Measurements from ENCODE around the gene CLCN2. TPM values are rescaled to one million over a fixed set of nuclear protein-coding genes. Genes with fewer than 3 reads are reported as not detected.

CLCN2 gene
- total and polyA plus RNA-seq, 2 of the 8 experiments (the other 6 are each of a cell fraction or from before 2014, with no cell fraction given), result 13.7 to 16.1 TPM

- TF ChIP-seq CHD7 (IDR thresholded peaks at IDR 0.05; ENCODE audit: insufficient replicate concordance, low read length) (no peak), CEBPB (IDR thresholded peaks at IDR 0.05; ENCODE audit: low read depth, low read length) (no peak), POLR2A (IDR thresholded peaks at IDR 0.05; ENCODE audit: control extremely low read depth in 1 of 2, low read depth in 2 of 2, low read length in 2 of 2) (no peak), SRF (IDR thresholded peaks at IDR 0.05; ENCODE audit: low read depth, low read length) (no peak), SIX5 (IDR thresholded peaks at IDR 0.05; ENCODE audit: low read depth, low read length) (no peak), TAF7 (optimal IDR thresholded peaks at IDR 0.05; ENCODE audit: borderline replicate concordance, low read depth, low read length) (no peak), NRF1 (IDR thresholded peaks at IDR 0.05; ENCODE audit: low read depth, low read length) (no peak), SIN3A (conservative IDR thresholded peaks at IDR 0.05 in 1 of 2, IDR thresholded peaks at IDR 0.05 in 1 of 2; ENCODE audit: low read depth in 1 of 2, low read length in 2 of 2) (no peak), PHF8 (conservative IDR thresholded peaks at IDR 0.05; ENCODE audit: low read depth, low read length) (no peak), CTBP2 (IDR thresholded peaks at IDR 0.05; ENCODE audit: borderline replicate concordance, insufficient read depth, insufficient read length, low read length) (no peak), SIRT6 (IDR thresholded peaks at IDR 0.05; ENCODE audit: low read length) (no peak), SUZ12 (IDR thresholded peaks at IDR 0.05; ENCODE audit: low read length) (no peak)
Measured at GRCh38 chr3:184387174-184387714, 25.8 kb upstream of the CLCN2 start (continued).
